Common myeloid progenitor, CD34-positive (primary cell): ENCODE results near the gene ASXL1.

Source experiments
- CTCF ChIA-PET: fragments of 350-600 bp; sonication (Branson Sonifier 250); formaldehyde crosslinking; loops from one replicate; lab custom pipeline; 2021; ENCODE audit warnings: antibody characterized with exemption; lab: Charles Lee
- POLR2A ChIA-PET: fragments of 350-600 bp; sonication (Branson Sonifier 250); formaldehyde crosslinking; loops from one replicate; lab custom pipeline; 2021; ENCODE audit warnings: antibody characterized with exemption; lab: Charles Lee
- DNase-seq, 3 donors: peaks; one replicate each; pipeline versions ENCODE4 v3.0.0 to v3.0.0-alpha.2; 2013
- H3K27ac ChIP-seq, 2 experiments: 1 replicate in 1 of 2; 2 replicates in 1 of 2; pipeline ENCODE4 v1.7.0; 2013; ENCODE audit warnings: inconsistent platforms in 2 of 2, low read length in 2 of 2, mild to moderate bottlenecking in 2 of 2, low read depth in 1 of 2, moderate library complexity in 1 of 2; ENCODE audit not compliant: severe bottlenecking in 2 of 2, insufficient read depth in 1 of 2, poor library complexity in 1 of 2
- H3K27me3 ChIP-seq, 5 experiments: replicated peaks in 2 of 5; 1 replicate in 3 of 5; 2 replicates in 2 of 5; pipeline versions ENCODE4 v1.6.1 to v1.7.0; 2013; ENCODE audit warnings: low read length in 4 of 5, mild to moderate bottlenecking in 2 of 5, moderate library complexity in 2 of 5, inconsistent platforms in 1 of 5; ENCODE audit not compliant: insufficient read depth in 5 of 5, control insufficient read depth in 4 of 5
- H3K36me3 ChIP-seq, 4 experiments: 1 replicate in 2 of 4; 2 replicates in 2 of 4; pipeline versions ENCODE4 v1.6.1 to v1.7.0; 2013; ENCODE audit warnings: low read length in 3 of 4, control low read depth in 1 of 4, mild to moderate bottlenecking in 1 of 4; ENCODE audit not compliant: control insufficient read depth in 4 of 4, insufficient read depth in 4 of 4
- H3K4me1 ChIP-seq, 4 experiments: 1 replicate in 3 of 4; 2 replicates in 1 of 4; pipeline versions ENCODE4 v1.6.1 to v1.7.1; 2013; ENCODE audit warnings: low read length in 3 of 4, mild to moderate bottlenecking in 3 of 4, control low read depth in 1 of 4, inconsistent platforms in 1 of 4, moderate library complexity in 1 of 4; ENCODE audit not compliant: control insufficient read depth in 4 of 4, insufficient read depth in 4 of 4; ENCODE audit errors: control extremely low read depth in 1 of 4
- H3K4me3 ChIP-seq, 7 experiments: 1 replicate in 4 of 7; 2 replicates in 3 of 7; pipeline versions ENCODE4 v1.5.1 to v1.7.0; 2013; ENCODE audit warnings: mild to moderate bottlenecking in 7 of 7, low read length in 6 of 7, moderate library complexity in 6 of 7, inconsistent platforms in 2 of 7, low read depth in 2 of 7, control low read depth in 1 of 7; ENCODE audit not compliant: insufficient read depth in 4 of 7, control insufficient read depth in 1 of 7; ENCODE audit errors: extremely low read depth in 1 of 7
- H3K9me3 ChIP-seq, 5 experiments: 1 replicate in 4 of 5; 2 replicates in 1 of 5; pipeline versions ENCODE4 v1.6.1 to v1.7.1; 2013; ENCODE audit warnings: low read length in 4 of 5, mild to moderate bottlenecking in 2 of 5, inconsistent platforms in 1 of 5, low read depth in 1 of 5, moderate library complexity in 1 of 5; ENCODE audit not compliant: control insufficient read depth in 4 of 5, insufficient read depth in 2 of 5; ENCODE audit errors: control extremely low read depth in 1 of 5
- WGBS: methylation state at CpG from one replicate; pipeline ENCODE4 v1.1.5; 2013; ENCODE audit not compliant: insufficient coverage; 5-methylcytosine and 5-hydroxymethylcytosine counted together

ASXL1 gene

DNA sequence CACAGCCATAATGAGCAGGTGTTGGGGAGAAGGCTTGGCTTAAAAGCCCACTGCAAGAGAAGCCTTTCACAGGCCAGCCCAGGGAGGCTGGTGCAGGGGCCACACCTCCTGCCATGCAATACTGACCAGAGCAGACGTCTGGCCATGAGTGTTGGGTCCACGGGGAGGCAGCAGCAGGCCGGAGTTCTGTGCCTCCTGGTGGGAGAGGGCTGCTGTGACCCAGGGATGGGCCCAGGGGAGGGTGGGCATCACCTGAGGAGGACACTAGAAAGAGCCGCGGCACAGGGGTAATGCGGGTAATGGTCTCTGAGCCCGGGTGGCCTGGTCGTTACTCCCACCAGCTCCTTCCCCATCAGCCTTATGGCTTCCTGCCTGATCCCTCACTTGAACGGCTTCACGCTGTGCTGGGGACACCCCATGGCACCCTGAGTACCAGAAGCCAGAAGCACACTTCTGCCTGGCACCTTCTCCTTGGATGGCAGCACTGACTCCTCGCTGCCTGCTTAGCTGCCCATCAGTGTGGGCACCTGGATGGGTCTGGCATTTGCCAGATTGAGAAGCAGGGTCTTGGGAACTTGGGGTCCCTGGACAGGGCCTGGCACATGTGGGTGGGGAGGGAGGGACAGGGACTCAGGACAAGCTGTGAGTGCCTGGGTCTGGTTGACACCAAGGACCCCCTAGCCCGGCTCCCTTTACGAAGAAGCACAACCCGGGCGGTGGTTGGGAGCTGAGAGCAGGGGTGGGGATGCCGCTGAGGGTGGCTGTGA lies 108.8 kb downstream of the ASXL1 start:
- 87% methylated on average over 12 of the region's 16 CpGs for WGBS
- peaks cover 0 to 53% (median 45%) of the 10 kb centered on the region in 4 experiments for H3K4me1 ChIP-seq
- no peaks in the 10 kb centered on the region for H3K9me3 ChIP-seq
- H3K27me3 ChIP-seq: no peaks in the 10 kb centered on the region
- ChIA-PET CTCF (interaction anchor here (0.7 to 3.0 kb wide), 5 partner anchors 8 to 43 kb away, joined by 3 to 16 read pairs (median 4); no protein-coding TSS in a partner anchor), POLR2A (no interaction called here)
- H3K36me3 ChIP-seq: peaks cover 2 to 63% (median 36%) of the 10 kb centered on the region in 4 experiments
- DNase-seq: no peak
- H3K27ac ChIP-seq: peak overlapping the region; percentile 16 to 61
- H3K4me3 ChIP-seq: no peak overlapping the region

DNA sequence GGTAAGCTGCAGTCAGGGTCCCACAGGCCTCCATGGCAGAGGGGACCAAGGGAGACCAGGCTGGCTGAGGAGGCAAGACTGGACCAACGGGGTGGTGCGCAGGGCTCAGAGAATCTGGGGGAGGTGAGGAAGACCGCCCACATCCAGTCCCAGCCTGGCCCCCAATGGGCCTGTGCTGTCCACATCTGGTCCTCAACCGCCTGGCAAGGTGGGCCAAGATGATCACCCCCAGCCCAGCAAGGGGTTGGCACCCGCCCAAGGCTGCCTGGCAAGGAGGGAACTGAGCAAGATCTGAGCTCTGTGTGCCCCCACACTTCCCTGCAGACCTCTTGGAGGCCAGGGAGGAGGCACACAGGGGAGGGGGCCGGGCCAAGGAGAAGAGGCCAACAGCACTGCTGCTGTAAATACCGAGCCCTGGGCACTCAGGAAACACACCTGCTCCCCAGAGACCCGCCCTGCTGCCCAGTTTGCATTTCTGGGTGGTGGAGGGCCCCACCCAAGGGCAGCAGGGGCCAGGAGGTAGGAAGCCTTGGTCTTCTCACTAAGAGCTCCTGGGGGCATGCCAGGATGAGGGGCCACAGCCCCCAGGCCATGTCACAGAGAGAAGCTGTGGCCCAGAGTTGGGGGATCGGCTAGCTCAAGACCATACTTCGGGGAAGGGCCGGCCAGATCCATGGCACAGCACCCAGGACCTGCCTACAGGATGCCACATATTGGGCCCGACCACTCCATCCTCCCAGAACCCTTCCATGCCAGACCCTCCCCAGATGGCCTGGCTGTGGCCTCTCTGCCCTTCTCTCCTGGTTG lies 109.6 kb downstream of the ASXL1 start:
- H3K9me3 ChIP-seq: no peaks in the 10 kb centered on the region
- DNase-seq: no peak
- WGBS: 90% methylated on average over 10 of the region's 12 CpGs
- H3K4me1 ChIP-seq: peaks cover 0 to 53% (median 52%) of the 10 kb centered on the region in 4 experiments
- H3K27ac ChIP-seq: peak overlapping the region; percentile 16 to 61
- no peaks in the 10 kb centered on the region for H3K27me3 ChIP-seq
- H3K36me3 ChIP-seq: peaks cover 2 to 66% (median 40%) of the 10 kb centered on the region in 4 experiments
- H3K4me3 ChIP-seq: no peak overlapping the region
- POLR2A ChIA-PET: interaction anchor here (1.3 kb wide), 1 partner anchor 16 kb away, joined by 6 read pairs; no protein-coding TSS in a partner anchor
- CTCF ChIA-PET: interaction anchor here (0.7 to 3.0 kb wide), 7 partner anchors 9 to 41 kb away, joined by 3 to 16 read pairs (median 3); no protein-coding TSS in a partner anchor

DNA sequence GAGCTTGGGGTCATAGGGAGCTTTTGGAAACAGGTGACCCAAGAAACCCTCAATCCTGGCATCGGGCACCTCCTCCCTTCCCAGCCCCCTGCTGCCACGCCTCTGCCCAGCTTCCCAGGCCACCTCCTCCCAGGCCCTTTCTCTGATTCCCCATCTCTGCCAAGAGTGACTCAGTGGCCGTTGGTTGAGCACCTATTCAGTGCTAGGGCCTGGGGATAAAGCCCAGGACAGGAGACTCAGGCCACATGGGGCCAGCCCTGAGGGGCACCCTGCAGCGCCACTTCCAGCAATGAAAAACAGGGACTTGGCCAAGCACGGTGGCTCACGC lies 110.1 kb downstream of the ASXL1 start:
- peaks cover 2 to 66% (median 39%) of the 10 kb centered on the region in 4 experiments for H3K36me3 ChIP-seq
- H3K4me1 ChIP-seq: peaks cover 0 to 58% (median 57%) of the 10 kb centered on the region in 4 experiments
- peak overlapping the region in 1 of 2 experiments; percentile 61 for H3K27ac ChIP-seq
- H3K4me3 ChIP-seq: no peak overlapping the region
- no peaks in the 10 kb centered on the region for H3K27me3 ChIP-seq
- 95% methylated on average over 4 of the region's 6 CpGs for WGBS
- ChIA-PET CTCF (interaction anchor here (0.7 to 3.0 kb wide), 7 partner anchors 10 to 40 kb away, joined by 3 to 16 read pairs (median 3); no protein-coding TSS in a partner anchor), POLR2A (interaction anchor here (1.0 to 1.3 kb wide), 2 partner anchors 16 kb away, joined by 3 to 6 read pairs; no protein-coding TSS in a partner anchor)
- no peaks in the 10 kb centered on the region for H3K9me3 ChIP-seq
- DNase-seq: no peak

DNA sequence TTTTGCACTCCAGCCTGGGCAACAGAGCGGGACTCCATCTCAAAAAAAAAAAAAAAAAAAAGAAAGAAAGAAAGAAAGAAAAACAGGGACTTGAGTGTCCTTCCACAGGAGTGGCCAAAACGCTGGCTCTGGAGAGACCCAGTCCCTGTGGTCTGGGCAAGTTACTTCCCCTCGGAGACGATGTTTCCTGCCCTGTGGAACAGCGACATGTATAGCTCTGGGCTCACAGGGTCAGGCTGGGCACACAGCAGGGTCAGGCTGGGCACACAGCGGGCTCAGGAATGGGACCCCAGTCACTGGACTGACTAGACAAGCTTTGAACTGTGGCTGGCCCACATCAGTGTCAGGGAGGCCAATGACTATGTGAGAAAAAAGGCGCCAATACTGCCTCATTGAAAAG lies 110.7 kb downstream of the ASXL1 start:
- Histone ChIP-seq H3K36me3 (peaks cover 2 to 66% (median 38%) of the 10 kb centered on the region in 4 experiments), H3K4me3 (peak overlapping the region in 1 of 7 experiments; percentile 19), H3K27ac (peak overlapping the region; percentile 55 to 74), H3K9me3 (no peaks in the 10 kb centered on the region), H3K4me1 (peaks cover 0 to 64% (median 61%) of the 10 kb centered on the region in 4 experiments), H3K27me3 (no peaks in the 10 kb centered on the region)
- CTCF ChIA-PET: interaction anchor here (1.1 to 3.0 kb wide), 4 partner anchors 10 to 40 kb away, joined by 3 to 16 read pairs (median 4); no protein-coding TSS in a partner anchor
- POLR2A ChIA-PET: interaction anchor here (0.8 to 1.3 kb wide), 3 partner anchors 15 to 17 kb away, joined by 3 to 6 read pairs (median 4); no protein-coding TSS in a partner anchor
- DNase-seq: peak in 1 of 3 donors; percentile 34
- 39% methylated on average over 6 of the region's 7 CpGs for WGBS

DNA sequence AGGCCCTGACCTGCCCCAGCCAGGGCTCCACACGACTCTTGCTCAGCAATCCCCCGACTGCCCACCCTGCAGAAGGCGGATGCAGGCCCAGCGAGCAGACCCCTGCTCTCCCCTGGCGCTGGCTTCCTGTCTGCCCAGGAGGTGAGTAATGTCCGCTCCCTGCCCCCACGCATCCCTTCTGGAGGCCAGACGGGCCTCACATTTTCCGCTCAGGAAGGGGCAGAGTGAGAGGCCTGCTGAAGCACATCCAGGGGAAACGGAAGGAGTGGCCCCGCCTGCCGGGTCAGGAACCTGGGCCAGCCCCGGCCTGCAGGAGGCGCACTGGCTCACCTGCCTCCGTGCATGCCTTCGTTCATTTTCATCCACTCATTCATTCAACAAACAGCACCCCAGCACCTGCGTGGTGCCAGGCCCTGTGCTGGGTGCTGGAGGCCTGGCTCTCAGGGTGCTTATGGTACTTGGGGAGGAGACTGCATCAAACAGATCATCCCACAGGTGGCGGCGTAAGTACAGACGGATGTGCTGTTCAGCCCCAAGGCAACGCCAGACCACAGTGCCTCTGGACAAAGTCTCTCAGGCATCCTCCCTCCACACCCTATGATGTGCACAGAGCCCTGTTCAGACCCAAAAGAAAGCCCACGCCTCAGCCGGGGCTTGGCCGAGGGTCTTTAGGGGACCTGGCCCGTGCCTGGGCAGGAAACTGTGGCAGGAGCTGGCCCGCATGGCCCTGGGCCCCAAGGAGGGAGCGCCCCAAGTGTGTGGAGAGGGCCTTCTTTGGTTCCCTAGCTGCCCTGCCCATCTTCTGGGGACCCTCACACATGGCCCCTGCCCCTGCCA lies 112.1 kb downstream of the ASXL1 start:
- Histone ChIP-seq H3K4me1 (peaks cover 0 to 78% (median 75%) of the 10 kb centered on the region in 4 experiments), H3K27me3 (no peaks in the 10 kb centered on the region), H3K36me3 (peaks cover 0 to 67% (median 33%) of the 10 kb centered on the region in 4 experiments), H3K27ac (peak overlapping the region; percentile 40 to 74), H3K4me3 (peak overlapping the region in 3 of 7 experiments; percentile 4 to 32 (median 18)), H3K9me3 (no peaks in the 10 kb centered on the region)
- ChIA-PET CTCF (interaction anchor here (0.9 to 2.8 kb wide), 12 partner anchors 11 to 54 kb away, joined by 3 to 17 read pairs (median 4); no protein-coding TSS in a partner anchor), POLR2A (interaction anchor here (1.5 kb wide), 1 partner anchor 15 kb away, joined by 5 read pairs; no protein-coding TSS in a partner anchor)
- 29% methylated on average over 18 of the region's 27 CpGs for WGBS
- DNase-seq: peak; percentile 52 to 83 (median 70)

DNA sequence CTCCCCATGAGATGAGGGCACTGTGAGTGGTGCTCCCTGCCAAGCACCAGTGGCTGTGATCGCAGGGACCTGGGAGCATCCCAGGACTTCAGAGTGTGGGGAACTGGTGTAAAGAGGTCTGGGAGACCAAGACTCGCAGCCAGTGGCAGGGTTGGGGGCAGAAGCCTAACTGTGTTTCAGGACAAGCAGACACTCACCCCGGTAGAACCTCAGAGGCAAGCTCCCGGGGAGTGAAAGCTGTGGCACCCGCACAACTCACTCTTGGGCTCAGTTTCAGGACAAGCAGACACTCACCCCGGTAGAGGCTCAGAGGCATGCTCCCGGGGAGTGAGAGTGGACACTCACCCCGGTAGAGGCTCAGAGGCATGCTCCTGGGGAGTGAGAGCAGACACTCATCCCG lies 112.8 kb downstream of the ASXL1 start:
- Histone ChIP-seq H3K36me3 (peaks cover 0 to 62% (median 28%) of the 10 kb centered on the region in 4 experiments), H3K27me3 (no peaks in the 10 kb centered on the region), H3K9me3 (no peaks in the 10 kb centered on the region), H3K4me1 (peaks cover 0 to 85% (median 82%) of the 10 kb centered on the region in 4 experiments), H3K4me3 (peak overlapping the region in 2 of 7 experiments; percentile 4 to 32), H3K27ac (peak overlapping the region; percentile 40 to 62)
- CTCF ChIA-PET: interaction anchor here (0.9 to 2.8 kb wide), 11 partner anchors 10 to 54 kb away, joined by 3 to 17 read pairs (median 5); no protein-coding TSS in a partner anchor
- no peak for DNase-seq
- 95% methylated on average over 9 of the region's 9 CpGs for WGBS
- POLR2A ChIA-PET: interaction anchor here (1.5 kb wide), 1 partner anchor 14 kb away, joined by 5 read pairs; no protein-coding TSS in a partner anchor
